Activated naive CD4-positive, alpha-beta T cell treated with anti-CD3 and anti-CD28 coated beads, Interleukin-2, amount 50 U/mL, for 24 hours (primary cell): ENCODE results near the gene SLC4A4.

ENCODE experiments used
- H3K27ac Mint-ChIP-seq: one replicate; pipeline ENCODE4 v1.8.0; 2021; ENCODE audit warnings: mild to moderate bottlenecking, mixed read lengths
- H3K27me3 Mint-ChIP-seq: one replicate; pipeline ENCODE4 v1.8.0; 2021; ENCODE audit warnings: mixed read lengths
- H3K36me3 Mint-ChIP-seq: one replicate; pipeline ENCODE4 v1.8.0; 2021; ENCODE audit warnings: mixed read lengths
- H3K4me1 Mint-ChIP-seq: one replicate; pipeline ENCODE4 v1.8.0; 2021; ENCODE audit warnings: mixed read lengths
- H3K4me3 Mint-ChIP-seq: one replicate; pipeline ENCODE4 v1.8.0; 2021; ENCODE audit warnings: mild to moderate bottlenecking, mixed read lengths
- H3K9me3 Mint-ChIP-seq: one replicate; pipeline ENCODE4 v1.8.0; 2021; ENCODE audit warnings: mixed read lengths

The SLC4A4 gene

GRCh38 chr4:71554025-71554424 lies 215.2 kb downstream of the SLC4A4 start:
- H3K4me3 Mint-ChIP-seq, result no peak overlapping the region
- H3K27me3 Mint-ChIP-seq, result peaks cover 4% of the 10 kb centered on the region
- no peaks in the 10 kb centered on the region for H3K36me3 Mint-ChIP-seq
- H3K4me1 Mint-ChIP-seq, result no peaks in the 10 kb centered on the region
- H3K9me3 Mint-ChIP-seq, result no peaks in the 10 kb centered on the region
- H3K27ac Mint-ChIP-seq, result no peak overlapping the region

- H3K4me1 Mint-ChIP-seq, result no peaks in the 10 kb centered on the region
- no peaks in the 10 kb centered on the region for H3K36me3 Mint-ChIP-seq
- H3K27ac Mint-ChIP-seq, result no peak overlapping the region
- no peaks in the 10 kb centered on the region for H3K9me3 Mint-ChIP-seq
- peaks cover 2% of the 10 kb centered on the region for H3K27me3 Mint-ChIP-seq
- H3K4me3 Mint-ChIP-seq, result no peak overlapping the region
These were observed 219.4 kb downstream of the SLC4A4 start for GRCh38 chr4:71558248-71558647.

- Mint-ChIP-seq H3K27me3 (peaks cover under 1% of the 10 kb centered on the region), H3K9me3 (no peaks in the 10 kb centered on the region), H3K36me3 (no peaks in the 10 kb centered on the region), H3K4me3 (no peak overlapping the region), H3K27ac (no peak overlapping the region), H3K4me1 (no peaks in the 10 kb centered on the region)
These were observed 221.2 kb downstream of the SLC4A4 start for GRCh38 chr4:71559957-71560571.

GRCh38 chr4:71564775-71565174 lies 226.0 kb downstream of the SLC4A4 start:
- Mint-ChIP-seq H3K4me1 (no peaks in the 10 kb centered on the region), H3K4me3 (no peak overlapping the region), H3K36me3 (no peaks in the 10 kb centered on the region), H3K27ac (no peak overlapping the region), H3K27me3 (peaks cover 1% of the 10 kb centered on the region), H3K9me3 (no peaks in the 10 kb centered on the region)

- H3K4me1 Mint-ChIP-seq, result no peaks in the 10 kb centered on the region
- peaks cover 1% of the 10 kb centered on the region for H3K27me3 Mint-ChIP-seq
- no peaks in the 10 kb centered on the region for H3K36me3 Mint-ChIP-seq
- no peak overlapping the region for H3K27ac Mint-ChIP-seq
- no peak overlapping the region for H3K4me3 Mint-ChIP-seq
- no peaks in the 10 kb centered on the region for H3K9me3 Mint-ChIP-seq
These were observed 228.0 kb downstream of the SLC4A4 start for GRCh38 chr4:71566856-71567255.

- Mint-ChIP-seq H3K27me3 (peaks cover 1% of the 10 kb centered on the region), H3K36me3 (no peaks in the 10 kb centered on the region), H3K4me3 (no peak overlapping the region), H3K27ac (no peak overlapping the region), H3K4me1 (no peaks in the 10 kb centered on the region), H3K9me3 (no peaks in the 10 kb centered on the region)
These were observed 229.3 kb downstream of the SLC4A4 start for GRCh38 chr4:71568131-71568530.

GRCh38 chr4:71570492-71570891 lies 231.7 kb downstream of the SLC4A4 start:
- H3K9me3 Mint-ChIP-seq, result no peaks in the 10 kb centered on the region
- H3K4me1 Mint-ChIP-seq, result no peaks in the 10 kb centered on the region
- no peak overlapping the region for H3K4me3 Mint-ChIP-seq
- no peaks in the 10 kb centered on the region for H3K36me3 Mint-ChIP-seq
- no peak overlapping the region for H3K27ac Mint-ChIP-seq
- H3K27me3 Mint-ChIP-seq, result peaks cover 1% of the 10 kb centered on the region

GRCh38 chr4:71571346-71571745 lies 232.5 kb downstream of the SLC4A4 start:
- Mint-ChIP-seq H3K4me3 (no peak overlapping the region), H3K27ac (no peak overlapping the region), H3K27me3 (peaks cover 1% of the 10 kb centered on the region), H3K36me3 (no peaks in the 10 kb centered on the region), H3K9me3 (peaks cover 4% of the 10 kb centered on the region), H3K4me1 (no peaks in the 10 kb centered on the region)

- no peak overlapping the region for H3K27ac Mint-ChIP-seq
- peaks cover 11% of the 10 kb centered on the region for H3K9me3 Mint-ChIP-seq
- H3K4me1 Mint-ChIP-seq, result no peaks in the 10 kb centered on the region
- peaks cover 3% of the 10 kb centered on the region for H3K27me3 Mint-ChIP-seq
- peaks cover 2% of the 10 kb centered on the region for H3K36me3 Mint-ChIP-seq
- no peak overlapping the region for H3K4me3 Mint-ChIP-seq
These were observed 245.2 kb downstream of the SLC4A4 start for GRCh38 chr4:71583971-71584370.

GRCh38 chr4:71584585-71584984 lies 245.8 kb downstream of the SLC4A4 start:
- peaks cover 11% of the 10 kb centered on the region for H3K9me3 Mint-ChIP-seq
- no peaks in the 10 kb centered on the region for H3K4me1 Mint-ChIP-seq
- peaks cover 3% of the 10 kb centered on the region for H3K27me3 Mint-ChIP-seq
- H3K4me3 Mint-ChIP-seq, result no peak overlapping the region
- H3K36me3 Mint-ChIP-seq, result peaks cover 2% of the 10 kb centered on the region
- H3K27ac Mint-ChIP-seq, result no peak overlapping the region

- no peaks in the 10 kb centered on the region for H3K4me1 Mint-ChIP-seq
- H3K27me3 Mint-ChIP-seq, result peaks cover 2% of the 10 kb centered on the region
- H3K4me3 Mint-ChIP-seq, result no peak overlapping the region
- H3K9me3 Mint-ChIP-seq, result peaks cover 6% of the 10 kb centered on the region
- H3K36me3 Mint-ChIP-seq, result no peaks in the 10 kb centered on the region
- H3K27ac Mint-ChIP-seq, result no peak overlapping the region
These were observed 247.4 kb downstream of the SLC4A4 start for GRCh38 chr4:71586087-71586763.

- Mint-ChIP-seq H3K27me3 (peaks cover 2% of the 10 kb centered on the region), H3K9me3 (peaks cover 6% of the 10 kb centered on the region), H3K4me3 (no peak overlapping the region), H3K36me3 (no peaks in the 10 kb centered on the region), H3K27ac (no peak overlapping the region), H3K4me1 (no peaks in the 10 kb centered on the region)
These were observed 249.2 kb downstream of the SLC4A4 start for GRCh38 chr4:71587995-71588394.

- Mint-ChIP-seq H3K27ac (no peak overlapping the region), H3K4me1 (no peaks in the 10 kb centered on the region), H3K36me3 (no peaks in the 10 kb centered on the region), H3K27me3 (peaks cover 2% of the 10 kb centered on the region), H3K4me3 (no peak overlapping the region), H3K9me3 (peaks cover 6% of the 10 kb centered on the region)
These were observed 254.0 kb downstream of the SLC4A4 start for GRCh38 chr4:71592793-71593192.

GRCh38 chr4:71593311-71593710 lies 254.5 kb downstream of the SLC4A4 start:
- Mint-ChIP-seq H3K4me1 (no peaks in the 10 kb centered on the region), H3K27me3 (peaks cover under 1% of the 10 kb centered on the region), H3K9me3 (peaks cover 2% of the 10 kb centered on the region), H3K36me3 (no peaks in the 10 kb centered on the region), H3K4me3 (no peak overlapping the region), H3K27ac (no peak overlapping the region)

GRCh38 chr4:71595576-71596108 lies 256.8 kb downstream of the SLC4A4 start:
- H3K4me3 Mint-ChIP-seq, result no peak overlapping the region
- no peak overlapping the region for H3K27ac Mint-ChIP-seq
- H3K27me3 Mint-ChIP-seq, result peaks cover 3% of the 10 kb centered on the region
- H3K4me1 Mint-ChIP-seq, result no peaks in the 10 kb centered on the region
- H3K36me3 Mint-ChIP-seq, result no peaks in the 10 kb centered on the region
- H3K9me3 Mint-ChIP-seq, result no peaks in the 10 kb centered on the region

- Mint-ChIP-seq H3K27ac (no peak overlapping the region), H3K27me3 (peaks cover 4% of the 10 kb centered on the region), H3K36me3 (no peaks in the 10 kb centered on the region), H3K4me3 (no peak overlapping the region), H3K9me3 (no peaks in the 10 kb centered on the region), H3K4me1 (no peaks in the 10 kb centered on the region)
These were observed 260.8 kb downstream of the SLC4A4 start for GRCh38 chr4:71599578-71599977.
